ENCODE data around the gene TBC1D17.

GRCh38 chr19:49836176-49837008, 41.1 kb upstream of the TBC1D17 start:
- no peak for TF ChIP-seq CTCF (IDR thresholded peaks at IDR 0.05)
- TF ChIP-seq POLR2A (IDR thresholded peaks at IDR 0.05), result no peak
